ENCODE results near the gene ETNK2. TPM values are rescaled to one million over a fixed set of nuclear protein-coding genes. Genes with fewer than 3 reads are reported as not detected.

The ETNK2 gene
- total RNA-seq, 1 donor from 2014 or later, result 2.8 TPM

GRCh38 chr1:204176049-204176448, 24.2 kb upstream of the ETNK2 start:
- ATAC-seq, result no peak

DNA sequence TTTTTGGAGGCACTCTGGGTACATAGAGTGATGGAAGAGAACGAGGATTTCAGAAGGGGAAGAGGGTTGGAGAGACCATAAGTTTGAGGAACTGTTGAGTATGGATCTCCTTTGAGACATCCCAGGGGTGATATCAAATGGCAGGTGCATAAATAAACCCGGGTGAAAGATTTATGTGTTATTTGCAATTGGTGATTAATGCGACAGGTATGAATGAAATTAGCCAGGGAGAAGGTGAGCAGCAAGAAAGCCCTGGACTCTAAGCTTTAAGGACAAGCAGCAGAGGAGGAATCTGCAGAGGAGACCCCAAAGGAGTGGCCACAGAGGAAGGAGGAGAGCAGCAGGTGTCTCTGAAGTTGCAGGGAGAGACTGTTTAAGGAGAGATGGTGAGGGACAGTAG, 23.1 kb upstream of the ETNK2 start:
- ATAC-seq, result no peak

- no peak for ATAC-seq
Observed at GRCh38 chr1:204172404-204173029, 20.7 kb upstream of the ETNK2 start.

- ATAC-seq, result peak; percentile 97
Observed at GRCh38 chr1:204171751-204172178, 19.9 kb upstream of the ETNK2 start.

GRCh38 chr1:204170494-204171155, 18.8 kb upstream of the ETNK2 start:
- ATAC-seq, result peak; percentile 29

- ATAC-seq, result no peak
Observed at GRCh38 chr1:204169858-204170257, 18.0 kb upstream of the ETNK2 start.

GRCh38 chr1:204167730-204168129, 15.9 kb upstream of the ETNK2 start:
- ATAC-seq, result no peak

- ATAC-seq, result no peak
Observed at GRCh38 chr1:204166219-204166618, 14.4 kb upstream of the ETNK2 start, which contains the start of gene REN. Gene REN (minus strand): TSS chr1:204166337. CDS start chr1:204166293, 44 bp downstream.

DNA sequence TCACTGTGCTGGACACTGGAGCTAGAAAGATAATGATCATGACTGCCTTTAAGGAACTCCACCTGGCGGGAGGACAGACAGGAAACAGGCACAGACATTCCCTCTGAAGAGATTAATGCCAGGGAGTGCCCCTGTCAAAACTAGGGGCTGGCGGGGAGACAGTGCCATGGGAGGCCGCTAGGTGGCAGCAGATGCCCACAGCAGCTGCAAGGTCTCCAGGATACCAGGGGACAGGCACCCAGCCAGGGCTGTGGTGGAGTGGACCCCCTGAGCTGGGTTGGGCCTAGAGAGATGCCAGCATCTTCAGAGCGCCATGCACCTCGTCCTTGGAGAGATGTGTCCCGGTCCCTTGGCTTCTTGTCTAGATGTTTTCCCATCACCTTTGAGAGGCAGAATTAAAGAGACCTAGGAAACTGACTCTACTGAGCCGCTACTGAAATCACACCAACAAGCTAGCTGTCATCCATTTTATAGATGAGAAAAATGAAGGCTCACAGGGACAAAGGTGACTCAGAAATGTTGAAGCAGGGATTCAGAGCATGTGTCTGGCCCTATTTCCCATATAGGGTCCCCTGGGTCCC, 10.7 kb upstream of the ETNK2 start:
- peak; percentile 91 for ATAC-seq

- peak; percentile 7 for ATAC-seq
Observed at GRCh38 chr1:204161609-204162493, 10.0 kb upstream of the ETNK2 start.

DNA sequence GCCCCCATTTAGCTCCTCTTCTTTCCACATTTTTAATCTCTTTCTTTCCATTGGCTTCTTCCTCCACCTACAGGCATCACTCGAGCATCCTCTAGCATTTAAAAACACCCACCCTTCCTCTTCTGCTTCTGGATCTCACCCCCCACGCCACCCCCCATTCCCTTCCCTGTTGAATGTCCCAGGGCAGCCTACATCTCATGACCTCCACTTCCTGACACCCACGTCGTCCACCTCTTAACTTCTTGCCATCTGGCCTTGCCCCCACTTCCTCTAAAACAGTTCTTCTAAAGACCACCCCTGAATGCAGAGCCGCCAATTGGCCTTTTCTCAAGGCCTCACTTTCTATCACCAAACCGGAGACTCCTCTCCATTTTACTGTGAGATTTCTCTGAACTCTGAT, 6.1 kb upstream of the ETNK2 start:
- no peak for ATAC-seq

- no peak for ATAC-seq
Observed at GRCh38 chr1:204155881-204156280, 4.0 kb upstream of the ETNK2 start.

- ATAC-seq, result peak; percentile 90
Observed at GRCh38 chr1:204154568-204155255, 2.9 kb upstream of the ETNK2 start.

- ATAC-seq, result no peak
Observed at GRCh38 chr1:204153667-204154066, 1.8 kb upstream of the ETNK2 start.

DNA sequence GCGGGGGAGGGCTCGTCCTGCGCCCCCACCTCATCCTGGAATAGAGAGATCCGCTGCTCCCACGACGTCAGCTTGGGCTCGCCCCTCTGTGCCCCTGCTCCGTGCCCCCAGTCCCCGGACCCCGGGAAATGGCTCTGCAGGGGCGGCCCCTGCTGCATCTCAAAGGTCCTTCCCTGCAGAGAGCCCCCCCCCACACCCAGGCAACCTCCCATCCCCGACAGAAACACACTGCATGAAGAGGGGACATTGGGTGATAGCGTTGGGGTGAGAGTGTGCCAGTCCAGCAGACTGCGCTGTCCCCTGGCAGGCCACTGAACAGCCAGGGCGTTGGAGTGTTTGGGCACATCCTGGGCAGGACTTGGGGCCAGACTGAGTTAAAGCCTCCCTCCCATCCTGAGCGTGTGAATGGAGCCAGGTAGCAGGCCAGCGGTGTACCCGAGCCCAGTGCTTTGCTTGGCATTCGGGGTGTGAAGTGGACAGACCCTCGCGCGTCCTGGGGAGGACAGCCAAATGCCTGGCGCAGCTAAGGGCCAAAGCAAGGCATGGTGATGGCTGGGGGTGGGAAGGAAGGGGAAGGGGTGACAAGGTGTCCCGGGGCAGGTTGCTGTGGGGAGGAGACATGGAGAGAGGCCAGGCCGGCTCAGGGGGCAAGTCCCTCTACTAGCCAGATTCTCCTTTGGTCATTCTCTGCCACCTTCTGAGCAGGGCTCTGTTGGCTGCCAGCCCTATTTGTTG, 633 bp upstream of the ETNK2 start:
- ATAC-seq, result no peak

- ATAC-seq, result no peak
Observed at GRCh38 chr1:204150702-204151551, 917 bp downstream of the ETNK2 start.

GRCh38 chr1:204149635-204150565, 1.9 kb downstream of the ETNK2 start:
- ATAC-seq, result no peak

- no peak for ATAC-seq
Observed at GRCh38 chr1:204149107-204149506, 2.7 kb downstream of the ETNK2 start.
